AG04450 (cell line): ENCODE data around the gene FTSJ3. TPM values are rescaled to one million over a fixed set of nuclear protein-coding genes. Genes with fewer than 3 reads are reported as not detected.
"Not testable (repeated sequence)": the region's sequence is repeated elsewhere in the genome, so short reads cannot be mapped to it uniquely, and the experiment has no call there.

ENCODE experiments used
- CTCF ChIA-PET: fragments of 300-600, 350-600 bp; formaldehyde crosslinking; extraction: SDS; loops from one replicate; lab custom pipeline; 2022; ENCODE audit warnings: antibody characterized with exemption, inconsistent platforms; lab: Charles Lee
- POLR2A ChIA-PET: fragments of 350-600 bp; formaldehyde crosslinking; extraction: SDS; loops from one replicate; lab custom pipeline; 2021; ENCODE audit warnings: antibody characterized with exemption, inconsistent platforms; lab: Yijun Ruan, JAX
- DNase-seq: peaks from one replicate; pipeline ENCODE4 v3.0.0-alpha.2; 2011; ENCODE audit warnings: low read depth, low spot score
- H3K27ac ChIP-seq: one replicate; pipeline ENCODE4 v1.5.1; 2012; ENCODE audit warnings: low read depth, low read length, control low read depth
- H3K27me3 ChIP-seq: one replicate; pipeline ENCODE4 v1.6.0; 2012; ENCODE audit warnings: low read length; ENCODE audit not compliant: control insufficient read depth, insufficient read depth
- H3K4me3 ChIP-seq: 2 replicates; pipeline ENCODE4 v1.5.1; 2011; ENCODE audit warnings: mild to moderate bottlenecking, low read depth, low read length, control low read depth
- H3K9me3 ChIP-seq: 2 replicates; pipeline ENCODE4 v1.5.1; 2012; ENCODE audit warnings: low read length; ENCODE audit not compliant: control insufficient read depth, insufficient read depth
- polyA plus RNA-seq: library from polyadenylated mRNA; depleted of rRNA; stranded (reverse); fragments of >200 nt; gene quantifications from 2 replicates; pipeline ENCODE4 v1.2.3, GENCODE V29; 2011
- TF ChIP-seq, protein P1 (sequence below): IDR thresholded peaks from 2 replicates; pipeline ENCODE4 v1.5.1; 2011; ENCODE audit warnings: low read depth, low read length, control low read depth, inconsistent platforms

FTSJ3 gene
- polyA plus RNA-seq, 1 experiment = 58.4 TPM

DNA sequence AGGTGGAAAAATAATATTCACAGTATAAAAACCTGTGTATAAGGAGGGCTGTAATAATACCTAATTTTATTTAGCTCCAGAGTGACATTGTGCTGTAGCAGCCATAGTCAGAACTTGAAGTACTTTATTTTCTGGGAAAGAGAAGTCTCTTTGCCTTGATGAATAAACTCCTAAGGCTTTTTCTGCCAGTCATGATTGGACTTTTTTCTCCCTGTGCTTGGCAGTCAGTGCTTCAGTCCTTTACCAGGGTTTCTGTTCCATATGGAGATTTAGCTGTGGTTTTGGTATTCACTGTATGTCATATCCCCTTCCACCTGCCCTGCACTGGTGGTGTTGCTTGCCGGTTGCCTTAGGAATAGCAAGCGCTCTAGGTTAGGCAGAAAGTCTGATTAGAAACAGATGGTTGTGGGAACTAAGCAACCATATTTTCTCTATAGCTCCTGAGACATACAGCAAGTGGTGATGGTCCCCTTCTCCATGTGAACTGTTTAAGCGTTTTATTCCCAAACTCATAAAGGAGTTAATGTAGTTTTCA, 28.8 kb downstream of the FTSJ3 start:
- no peak overlapping the region for H3K4me3 ChIP-seq
- no peak overlapping the region for H3K27ac ChIP-seq
- POLR2A ChIA-PET = interaction anchor here (1.0 kb wide), 1 partner anchor 25 kb away, joined by 3 read pairs; the partner anchor contains the start of gene CCDC47
- CTCF ChIA-PET = interaction anchor here (0.6 kb wide), 2 partner anchors 16 to 86 kb away, joined by 4 to 6 read pairs; no protein-coding TSS in a partner anchor
- H3K27me3 ChIP-seq = no peaks in the 10 kb centered on the region
- TF ChIP-seq, protein P1, sequence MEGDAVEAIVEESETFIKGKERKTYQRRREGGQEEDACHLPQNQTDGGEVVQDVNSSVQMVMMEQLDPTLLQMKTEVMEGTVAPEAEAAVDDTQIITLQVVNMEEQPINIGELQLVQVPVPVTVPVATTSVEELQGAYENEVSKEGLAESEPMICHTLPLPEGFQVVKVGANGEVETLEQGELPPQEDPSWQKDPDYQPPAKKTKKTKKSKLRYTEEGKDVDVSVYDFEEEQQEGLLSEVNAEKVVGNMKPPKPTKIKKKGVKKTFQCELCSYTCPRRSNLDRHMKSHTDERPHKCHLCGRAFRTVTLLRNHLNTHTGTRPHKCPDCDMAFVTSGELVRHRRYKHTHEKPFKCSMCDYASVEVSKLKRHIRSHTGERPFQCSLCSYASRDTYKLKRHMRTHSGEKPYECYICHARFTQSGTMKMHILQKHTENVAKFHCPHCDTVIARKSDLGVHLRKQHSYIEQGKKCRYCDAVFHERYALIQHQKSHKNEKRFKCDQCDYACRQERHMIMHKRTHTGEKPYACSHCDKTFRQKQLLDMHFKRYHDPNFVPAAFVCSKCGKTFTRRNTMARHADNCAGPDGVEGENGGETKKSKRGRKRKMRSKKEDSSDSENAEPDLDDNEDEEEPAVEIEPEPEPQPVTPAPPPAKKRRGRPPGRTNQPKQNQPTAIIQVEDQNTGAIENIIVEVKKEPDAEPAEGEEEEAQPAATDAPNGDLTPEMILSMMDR = no peak
- no peak for DNase-seq
- H3K9me3 ChIP-seq = no peaks in the 10 kb centered on the region

DNA sequence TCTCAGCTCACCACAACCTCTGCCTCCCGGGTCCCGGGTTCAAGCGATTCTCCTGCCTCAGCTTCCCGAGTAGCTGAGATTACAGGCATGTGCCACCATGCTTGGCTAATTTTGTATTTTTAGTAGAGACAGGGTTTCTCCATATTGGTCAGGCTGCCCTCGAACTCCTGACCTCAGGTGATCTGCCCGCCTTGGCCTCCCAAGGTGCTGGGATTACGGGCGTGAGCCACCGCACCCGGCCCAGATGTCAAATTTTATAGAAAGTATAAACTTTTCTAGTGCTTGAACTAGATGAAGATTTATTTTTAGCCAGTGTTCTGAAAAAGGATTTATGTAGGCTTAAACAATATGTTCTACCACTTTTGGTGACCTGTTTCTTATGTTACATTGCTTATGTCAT, 31.1 kb downstream of the FTSJ3 start:
- POLR2A ChIA-PET, H3K9me3 ChIP-seq, CTCF ChIA-PET, H3K4me3 ChIP-seq, DNase-seq, H3K27ac ChIP-seq, H3K27me3 ChIP-seq: not testable (repeated sequence)

DNA sequence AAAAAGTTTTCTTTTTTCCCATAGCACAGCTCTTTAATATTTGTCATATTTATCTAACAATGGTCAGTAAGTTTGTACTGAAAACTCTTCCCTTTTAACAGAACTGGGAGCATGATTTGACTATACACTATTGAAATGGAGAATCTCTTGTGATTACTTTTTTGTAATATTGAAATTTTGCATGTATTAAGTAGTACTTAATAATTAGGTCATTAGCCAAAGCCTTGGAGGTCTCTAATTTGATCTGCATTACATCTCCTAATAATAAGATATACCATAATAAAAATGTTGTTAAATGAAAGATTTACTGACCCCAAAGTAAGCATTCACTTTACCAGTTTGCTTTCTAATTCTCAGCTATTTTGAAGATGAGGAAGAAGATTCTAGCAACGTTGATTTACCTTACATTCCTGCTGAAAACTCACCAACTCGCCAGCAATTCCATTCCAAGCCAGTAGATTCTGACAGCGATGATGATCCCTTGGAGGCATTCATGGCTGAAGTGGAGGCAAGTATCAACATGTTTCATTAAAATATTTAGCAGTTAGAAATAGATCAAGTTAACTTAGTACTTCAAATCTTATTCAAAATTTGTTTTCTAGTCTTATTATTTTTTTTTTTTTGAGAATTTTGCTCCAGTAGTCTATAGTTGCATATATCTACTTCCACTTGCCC, 35.3 kb downstream of the FTSJ3 start:
- POLR2A ChIA-PET = interaction anchor here (0.7 kb wide), 1 partner anchor 24 kb away, joined by 4 read pairs; no protein-coding TSS in a partner anchor
- CTCF ChIA-PET = no interaction called here

DNA sequence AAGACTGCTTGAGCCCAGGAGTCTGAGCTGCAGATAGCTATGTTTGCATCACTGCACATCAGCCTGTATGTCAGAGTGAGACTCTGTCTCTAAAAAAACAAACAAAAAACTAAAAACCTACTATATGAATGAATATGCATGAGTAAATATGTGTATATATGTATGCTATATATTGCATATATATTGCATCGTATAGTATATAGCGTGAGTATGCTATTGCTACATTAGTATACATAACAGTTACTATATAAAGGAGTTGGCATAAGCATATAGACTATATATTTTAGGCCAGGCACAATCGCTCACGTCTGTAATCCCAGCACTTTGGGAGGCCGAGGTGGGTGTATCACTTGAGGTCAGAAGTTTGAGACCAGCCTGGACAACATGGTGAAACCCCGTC, 37.4 kb downstream of the FTSJ3 start:
- CTCF ChIA-PET = interaction anchor here (0.8 kb wide), 1 partner anchor 45 kb away, joined by 3 read pairs; no protein-coding TSS in a partner anchor
- TF ChIP-seq, protein P1 = no peak
- H3K27ac ChIP-seq = no peak overlapping the region
- H3K9me3 ChIP-seq = no peaks in the 10 kb centered on the region
- DNase-seq = no peak
- POLR2A ChIA-PET = no interaction called here
- H3K4me3 ChIP-seq = no peak overlapping the region
- no peaks in the 10 kb centered on the region for H3K27me3 ChIP-seq

More for the DNA sequence above, 35.3 kb downstream of the FTSJ3 start:
- Histone ChIP-seq H3K9me3 (no peaks in the 10 kb centered on the region), H3K27ac (no peak overlapping the region), H3K4me3 (no peak overlapping the region), H3K27me3 (no peaks in the 10 kb centered on the region)
- TF ChIP-seq, protein P1 = no peak
- no peak for DNase-seq

DNA sequence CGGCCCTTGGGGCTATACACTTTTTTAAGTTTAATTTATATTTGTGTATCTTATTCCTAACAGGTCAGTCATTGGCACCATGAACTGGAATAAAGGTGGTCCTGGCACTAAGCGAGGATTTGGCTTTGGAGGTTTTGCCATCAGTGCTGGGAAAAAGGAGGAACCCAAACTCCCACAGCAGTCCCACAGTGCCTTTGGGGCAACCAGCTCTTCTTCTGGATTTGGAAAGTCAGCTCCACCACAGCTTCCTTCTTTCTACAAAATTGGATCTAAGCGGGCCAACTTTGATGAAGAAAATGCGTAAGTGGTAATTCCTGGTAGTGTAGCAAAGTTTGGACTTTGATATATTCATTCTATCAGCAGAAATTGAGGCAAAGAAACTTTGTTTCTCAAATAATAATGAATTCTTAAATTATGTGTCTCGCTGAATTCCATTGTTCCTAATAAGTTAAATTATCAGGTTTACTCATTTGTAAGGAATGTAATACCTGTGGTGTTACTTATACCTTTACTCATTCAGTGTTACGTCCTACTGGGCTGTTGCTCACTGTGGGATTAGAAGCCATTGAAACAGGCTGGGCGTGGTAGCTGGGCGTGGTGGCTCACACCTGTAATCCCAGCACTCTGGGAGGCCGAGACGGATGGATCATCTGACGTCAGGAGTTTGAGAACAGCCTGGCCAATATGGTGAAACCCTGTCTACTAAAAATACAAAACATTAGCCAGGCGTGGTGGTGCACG, 40.3 kb downstream of the FTSJ3 start:
- TF ChIP-seq, protein P1 = no peak
- no peaks in the 10 kb centered on the region for H3K27me3 ChIP-seq
- DNase-seq = no peak
- no peaks in the 10 kb centered on the region for H3K9me3 ChIP-seq
- POLR2A ChIA-PET = interaction anchor here (1.7 kb wide), 1 partner anchor 14 kb away, joined by 10 read pairs; the partner anchor contains the start of genes CCDC47 and DDX42
- no peak overlapping the region for H3K27ac ChIP-seq
- H3K4me3 ChIP-seq = no peak overlapping the region
- CTCF ChIA-PET = no interaction called here
